CD4-positive, alpha-beta T cell treated with Interleukin-17A for 1 hour (primary cell): ENCODE results near the gene NRIP2.

Source experiments
- DNase-seq: peaks from one replicate; pipeline ENCODE4 v3.0.0-alpha.2; 2020

NRIP2 gene

GRCh38 chr12:2844786-2845185 is 10.0 kb upstream of the NRIP2 start:
- DNase-seq, result no peak

GRCh38 chr12:2842948-2843347 is 8.1 kb upstream of the NRIP2 start:
- no peak for DNase-seq

- no peak for DNase-seq
Measured at GRCh38 chr12:2841056-2841650, 6.3 kb upstream of the NRIP2 start.

GRCh38 chr12:2836574-2836973 is 1.7 kb upstream of the NRIP2 start:
- DNase-seq, result no peak

GRCh38 chr12:2835691-2836403 is 1.0 kb upstream of the NRIP2 start:
- no peak for DNase-seq

GRCh38 chr12:2833810-2834209 is 1.0 kb downstream of the NRIP2 start:
- no peak for DNase-seq

GRCh38 chr12:2833327-2833726 is 1.5 kb downstream of the NRIP2 start:
- no peak for DNase-seq

GRCh38 chr12:2832550-2833127 is 2.2 kb downstream of the NRIP2 start:
- no peak for DNase-seq

- DNase-seq, result no peak
Measured at GRCh38 chr12:2829275-2829674, 5.6 kb downstream of the NRIP2 start.

- no peak for DNase-seq
Measured at GRCh38 chr12:2826721-2827515, 7.9 kb downstream of the NRIP2 start.

- no peak for DNase-seq
Measured at GRCh38 chr12:2826036-2826435, 8.8 kb downstream of the NRIP2 start.

- DNase-seq, result no peak
Measured at GRCh38 chr12:2825132-2825531, 9.7 kb downstream of the NRIP2 start.

- no peak for DNase-seq
Measured at GRCh38 chr12:2824541-2824940, 10.3 kb downstream of the NRIP2 start.

GRCh38 chr12:2823483-2823882 is 11.4 kb downstream of the NRIP2 start:
- no peak for DNase-seq

- no peak for DNase-seq
Measured at GRCh38 chr12:2820432-2820831, 14.4 kb downstream of the NRIP2 start.

- DNase-seq, result no peak
Measured at GRCh38 chr12:2819810-2820209, 15.0 kb downstream of the NRIP2 start.

- DNase-seq, result peak; percentile 67
Measured at GRCh38 chr12:2813214-2814185, 21.3 kb downstream of the NRIP2 start.

GRCh38 chr12:2812290-2813213 is 22.3 kb downstream of the NRIP2 start, which contains the start of gene ITFG2:
TSS of gene ITFG2 (plus strand) at chr12:2812668. CDS start at chr12:2812761, 93 bp downstream.
- DNase-seq, result peak; percentile 98

- DNase-seq, result no peak
Measured at GRCh38 chr12:2811801-2812200, 23.0 kb downstream of the NRIP2 start.

GRCh38 chr12:2806700-2807099 is 28.1 kb downstream of the NRIP2 start:
- no peak for DNase-seq

- DNase-seq, result no peak
Measured at GRCh38 chr12:2805143-2805520, 29.7 kb downstream of the NRIP2 start.
